Renal cortical epithelial cell (primary cell): ENCODE data around the gene UGT1A8. TPM values are rescaled to one million over a fixed set of nuclear protein-coding genes. Genes with fewer than 3 reads are reported as not detected.

ENCODE experiments used
- DNase-seq: peaks from one replicate; pipeline ENCODE4 v3.0.0-alpha.2; 2011; ENCODE audit warnings: low read depth
- total RNA-seq: library from RNA; depleted of rRNA; stranded (reverse); fragments of >200 nt; gene quantifications from 2 replicates; pipeline ENCODE4 v1.2.3, GENCODE V29; 2014

The UGT1A8 gene
- total RNA-seq, 1 donor from 2014 or later, result 0.35 TPM

GRCh38 chr2:233799716-233800115, 182.3 kb downstream of the UGT1A8 start:
- DNase-seq, result no peak

DNA sequence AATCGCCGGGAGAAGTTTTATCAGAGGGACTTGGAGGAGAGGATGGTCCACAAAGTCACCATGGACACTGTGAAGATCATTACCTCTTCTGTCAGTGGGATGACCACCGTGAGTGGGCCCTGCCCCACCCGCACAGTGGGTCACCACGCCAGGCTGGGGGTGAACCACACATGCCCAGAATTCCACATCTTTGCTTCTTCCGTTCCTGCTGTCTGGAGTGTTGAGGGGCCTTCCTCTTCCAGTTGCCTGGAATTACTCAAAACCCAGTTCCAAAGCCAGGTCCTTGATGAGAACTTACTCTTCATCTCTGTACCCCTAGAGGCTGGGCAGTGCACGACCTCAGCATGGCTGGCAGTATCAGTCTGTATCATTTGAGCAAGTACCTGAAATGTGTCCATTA, 182.8 kb downstream of the UGT1A8 start:
- no peak for DNase-seq

GRCh38 chr2:233801357-233802131, 184.1 kb downstream of the UGT1A8 start:
- peak; percentile 9 for DNase-seq

DNA sequence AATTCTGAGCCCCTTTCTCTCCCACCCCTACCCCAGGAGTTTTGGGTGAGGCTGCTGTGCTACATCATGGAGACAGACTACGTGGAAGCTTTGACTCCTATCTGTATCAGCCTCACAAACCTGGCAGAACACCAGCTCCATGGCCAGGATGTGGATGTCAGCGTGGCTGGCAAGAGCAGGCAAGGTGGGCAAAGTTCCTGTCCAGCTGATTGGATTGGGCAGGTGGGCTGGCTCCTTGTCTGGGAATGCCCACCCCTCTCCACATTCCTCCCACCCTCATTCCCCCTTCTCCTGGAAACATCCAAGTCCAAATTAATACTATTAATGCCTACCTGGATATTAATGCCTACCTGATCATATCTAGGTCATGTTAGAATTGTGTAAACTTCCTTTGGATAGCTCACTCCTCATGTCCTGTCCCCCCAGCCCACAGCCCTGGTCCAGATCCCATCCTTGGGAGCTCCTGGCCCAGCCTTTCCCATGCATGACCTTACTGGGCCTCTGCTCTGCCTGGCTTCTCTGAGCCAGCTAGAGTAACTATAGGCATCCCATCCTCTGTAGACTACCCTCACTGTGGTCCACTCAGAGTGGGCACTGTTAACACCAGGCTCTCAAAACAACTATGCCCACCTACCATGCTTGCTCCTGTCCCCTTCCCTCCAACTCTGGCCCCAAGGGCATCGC, 184.8 kb downstream of the UGT1A8 start:
- DNase-seq, result no peak

- no peak for DNase-seq
Observed at GRCh38 chr2:233803292-233803911, 186.0 kb downstream of the UGT1A8 start.

GRCh38 chr2:233803994-233804393, 186.6 kb downstream of the UGT1A8 start:
- no peak for DNase-seq

DNA sequence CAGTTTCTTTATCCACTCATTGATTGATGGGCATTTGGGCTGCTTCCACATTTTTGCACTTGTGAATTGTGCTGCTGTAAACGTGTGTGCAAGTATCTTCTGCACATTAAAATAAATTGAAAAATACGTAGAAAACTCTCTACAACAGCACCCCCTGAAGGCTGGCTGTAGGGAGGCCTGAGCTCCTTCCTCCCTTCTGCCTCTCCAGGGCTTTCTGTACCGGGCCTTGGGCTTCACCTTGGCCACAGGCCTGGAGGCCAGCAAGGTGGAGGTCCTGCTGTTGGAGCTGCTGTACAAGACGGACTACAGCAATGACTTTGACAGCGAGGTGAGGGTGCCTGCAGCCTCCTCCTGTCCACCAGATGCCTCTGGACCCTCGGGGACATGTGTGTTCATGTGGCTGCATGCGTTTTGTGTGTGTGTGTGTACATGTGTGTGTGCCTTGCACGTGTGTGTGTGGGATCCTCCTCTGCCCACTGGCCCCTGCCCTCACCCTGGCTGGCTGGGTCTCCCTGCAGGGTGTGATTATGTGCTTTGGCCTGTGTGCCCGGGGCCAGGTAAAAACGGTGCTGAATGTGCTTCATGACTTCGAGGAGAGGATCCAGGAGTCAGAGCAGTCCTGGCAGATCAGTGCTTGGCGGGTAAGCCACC, 189.9 kb downstream of the UGT1A8 start:
- no peak for DNase-seq

GRCh38 chr2:233807966-233808935, 190.8 kb downstream of the UGT1A8 start:
- DNase-seq, result no peak

- DNase-seq, result no peak
Observed at GRCh38 chr2:233810385-233810784, 193.0 kb downstream of the UGT1A8 start.

DNA sequence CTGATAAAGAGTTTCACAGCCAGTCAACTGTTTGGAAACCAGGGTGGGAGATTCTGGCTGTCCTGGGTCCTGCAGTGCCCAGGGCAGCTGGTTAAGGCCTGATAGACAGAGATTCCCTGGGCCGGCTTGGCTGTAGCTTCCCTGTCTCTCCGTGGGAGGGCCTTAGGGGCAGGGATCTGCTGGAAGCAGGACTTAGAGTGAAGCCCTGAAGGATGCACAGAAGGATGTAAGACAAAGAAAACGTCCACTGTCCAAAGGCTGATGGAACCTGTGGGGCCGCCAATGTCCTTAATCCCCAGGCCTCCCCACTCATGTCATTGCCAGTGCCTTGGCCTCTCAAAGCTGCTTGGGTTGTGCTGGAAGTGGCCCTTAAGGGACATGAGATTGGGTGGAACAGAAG, 193.7 kb downstream of the UGT1A8 start:
- DNase-seq, result no peak

DNA sequence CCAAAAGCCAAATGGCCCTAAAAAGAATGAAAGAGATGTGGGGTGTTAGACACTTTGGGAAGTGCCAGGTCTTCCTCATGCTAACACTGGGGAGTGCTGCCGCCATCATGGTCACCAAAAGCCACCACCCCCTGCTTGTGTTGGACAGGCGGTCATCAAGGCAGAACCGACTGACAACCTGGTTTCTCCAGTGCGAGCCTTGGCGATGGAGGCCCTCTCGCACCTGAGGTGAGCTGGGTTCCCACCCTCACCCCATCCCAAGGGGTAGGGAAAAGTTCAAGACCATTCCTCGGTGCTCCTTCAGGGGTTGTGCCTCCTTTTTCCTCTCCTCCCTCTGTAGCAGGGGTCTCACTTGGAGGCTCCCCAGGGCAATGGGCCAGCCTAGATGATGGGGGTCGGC, 194.3 kb downstream of the UGT1A8 start:
- DNase-seq, result no peak

- DNase-seq, result peak; percentile 12
Observed at GRCh38 chr2:233813236-233814055, 196.0 kb downstream of the UGT1A8 start.

DNA sequence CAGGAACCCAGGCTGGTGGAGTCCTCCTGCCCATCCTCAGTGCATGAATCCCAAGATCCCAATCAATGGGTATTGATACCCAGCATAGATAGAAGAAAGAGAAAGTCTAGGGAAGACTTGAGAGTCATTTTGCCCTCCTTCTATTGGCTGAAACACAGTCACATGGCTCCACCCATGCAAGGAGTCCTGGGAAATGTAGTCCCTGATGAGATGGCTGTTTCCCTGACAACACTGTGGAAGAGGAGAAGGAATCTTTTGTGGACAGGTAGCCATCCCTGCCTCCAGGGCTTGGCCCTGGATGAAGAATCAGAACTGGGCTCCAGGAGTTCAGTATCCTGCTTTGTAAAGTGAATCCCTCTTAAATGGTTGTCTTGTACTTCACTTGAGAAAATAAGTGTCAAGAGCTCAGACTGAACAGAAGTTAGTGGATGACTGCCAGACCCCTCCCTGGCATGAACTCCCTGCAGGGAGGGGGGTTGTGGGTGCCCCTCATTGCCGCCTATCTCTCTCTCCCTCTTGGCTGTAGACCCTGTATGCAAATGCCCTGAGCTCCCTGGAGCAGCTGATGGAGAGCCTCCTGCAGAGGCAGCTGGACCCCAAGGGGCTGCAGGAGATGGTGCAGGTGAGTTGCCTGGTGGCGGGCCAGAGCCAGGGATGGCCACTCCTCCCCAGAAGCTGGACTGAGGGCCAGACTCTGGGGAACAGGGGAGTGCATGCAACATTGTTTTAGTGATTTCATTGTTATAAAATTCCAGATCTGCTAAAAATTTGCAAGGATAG, 196.8 kb downstream of the UGT1A8 start:
- DNase-seq, result peak; percentile 6

- no peak for DNase-seq
Observed at GRCh38 chr2:233815861-233816260, 198.4 kb downstream of the UGT1A8 start.

- DNase-seq, result no peak
Observed at GRCh38 chr2:233816334-233816733, 198.9 kb downstream of the UGT1A8 start.

- DNase-seq, result no peak
Observed at GRCh38 chr2:233816771-233817170, 199.3 kb downstream of the UGT1A8 start.

DNA sequence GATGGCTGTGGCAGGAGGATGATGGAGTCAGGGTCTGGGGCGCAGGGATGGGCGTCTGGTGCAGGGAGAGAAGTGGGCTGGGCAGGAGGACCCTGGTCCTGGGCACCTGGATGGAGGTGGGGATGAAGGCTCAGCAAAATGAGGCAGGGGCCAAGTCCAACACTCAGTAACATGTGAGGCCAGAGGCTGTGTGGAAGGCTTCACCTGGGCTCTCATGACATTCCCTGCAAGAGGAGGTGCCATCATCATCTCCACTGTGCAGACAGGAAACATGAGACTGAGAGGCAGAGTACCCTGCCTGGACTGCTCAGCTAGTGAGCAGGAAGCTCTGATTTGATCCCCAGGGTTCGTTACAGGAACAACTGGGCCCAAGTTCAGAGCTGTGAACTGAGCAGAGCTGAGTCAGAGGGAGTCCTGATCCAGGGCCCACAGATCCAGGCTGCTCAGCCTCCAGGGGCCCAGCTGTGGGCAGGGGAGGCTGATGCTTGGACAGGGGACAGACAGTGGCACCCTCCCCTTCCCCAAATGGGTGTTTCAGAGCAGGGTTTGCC, 200.0 kb downstream of the UGT1A8 start:
- DNase-seq, result no peak

DNA sequence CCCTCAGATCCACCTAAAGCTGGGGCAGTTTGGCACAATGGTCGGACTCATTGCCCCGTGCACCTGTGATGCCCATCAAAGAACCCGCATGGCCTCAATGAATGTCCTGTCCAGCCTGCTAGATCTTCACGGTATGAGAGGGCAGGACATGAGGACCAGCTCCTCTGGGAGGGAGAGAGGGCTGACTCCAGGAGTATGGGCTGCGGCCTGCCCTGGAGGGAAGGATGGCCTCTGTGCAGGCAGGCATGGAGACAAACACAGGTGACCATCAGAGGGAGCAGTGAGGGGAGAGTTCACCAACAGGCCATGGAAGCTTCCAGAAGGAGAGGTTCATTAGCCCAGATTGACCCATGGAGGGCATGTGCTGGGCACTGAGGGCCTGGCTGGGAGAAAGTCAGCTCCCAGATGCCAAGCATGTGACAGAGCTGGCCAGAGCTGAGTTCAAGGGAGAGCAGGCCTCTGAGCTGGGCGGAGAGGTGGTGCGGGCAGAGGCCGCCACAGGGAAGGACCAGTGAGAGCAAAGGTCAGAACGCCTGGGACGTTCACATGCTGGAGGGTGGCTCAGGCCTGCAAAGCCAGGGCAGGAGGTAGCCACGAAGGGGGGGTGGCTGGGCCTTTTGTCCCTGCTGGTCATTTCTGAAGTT, 200.7 kb downstream of the UGT1A8 start:
- no peak for DNase-seq
